Activated CD4-positive, CD25-positive, alpha-beta regulatory T cell treated with anti-CD3 and anti-CD28 coated beads, Interleukin-2, amount 50 U/mL, for 16 hours (primary cell): ENCODE data around the gene CNTNAP1.
"Not testable (repeated sequence)": the region's sequence is repeated elsewhere in the genome, so short reads cannot be mapped to it uniquely, and the experiment has no call there.

Experiments used
- DNase-seq: peaks from one replicate; pipeline ENCODE4 v3.0.0-alpha.2; 2020; ENCODE audit warnings: low read depth, low spot score

The CNTNAP1 gene

DNA sequence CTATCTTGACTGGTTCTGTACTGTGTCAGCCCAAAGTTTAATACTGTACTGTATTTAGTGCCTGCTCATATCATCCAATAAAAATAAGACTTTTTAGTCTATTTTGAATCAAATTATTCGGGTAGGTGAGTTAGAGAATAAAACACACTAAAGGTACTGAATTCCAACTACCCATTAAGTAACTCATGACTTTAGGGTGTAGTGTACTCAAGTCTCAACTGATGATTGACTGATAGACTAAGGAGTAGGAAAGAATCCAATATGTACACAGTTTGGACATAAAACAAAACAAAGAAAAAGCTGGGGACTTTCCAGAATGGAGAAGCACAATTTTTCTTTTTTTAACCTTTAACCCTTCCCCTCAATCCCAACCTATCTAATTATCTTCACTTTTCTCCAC, 58.4 kb downstream of the CNTNAP1 start:
- no peak for DNase-seq

- DNase-seq = not testable (repeated sequence)
These were observed 60.6 kb downstream of the CNTNAP1 start for GRCh38 chr17:42742916-42743315.

GRCh38 chr17:42743595-42744282, 61.4 kb downstream of the CNTNAP1 start:
- no peak for DNase-seq

DNA sequence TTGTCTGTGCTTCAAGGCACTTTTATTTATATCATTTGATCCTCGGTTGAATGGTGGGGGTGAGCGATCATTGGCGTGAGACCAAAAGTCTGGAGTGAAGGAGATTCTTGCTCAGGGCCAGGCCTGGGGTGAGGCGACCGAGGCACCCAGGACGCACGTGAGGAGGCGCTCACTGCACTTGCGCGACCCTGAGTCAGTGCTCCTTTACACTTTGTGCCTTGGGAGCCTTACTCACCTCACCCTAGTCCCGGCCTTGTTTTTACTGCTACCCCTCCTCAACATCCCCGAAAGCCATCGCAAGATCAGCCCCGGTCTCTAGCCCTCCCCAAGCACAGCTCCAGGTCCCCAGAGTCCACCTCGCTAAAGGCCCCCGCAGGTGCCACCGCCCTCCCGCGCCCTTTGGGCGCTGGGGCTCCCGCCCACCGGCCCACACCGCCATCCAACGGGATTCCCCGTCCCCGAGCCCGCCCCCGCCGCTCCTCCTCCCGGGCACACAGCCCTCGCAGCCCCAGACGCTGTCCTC, 62.0 kb downstream of the CNTNAP1 start:
- peak; percentile 36 for DNase-seq

DNA sequence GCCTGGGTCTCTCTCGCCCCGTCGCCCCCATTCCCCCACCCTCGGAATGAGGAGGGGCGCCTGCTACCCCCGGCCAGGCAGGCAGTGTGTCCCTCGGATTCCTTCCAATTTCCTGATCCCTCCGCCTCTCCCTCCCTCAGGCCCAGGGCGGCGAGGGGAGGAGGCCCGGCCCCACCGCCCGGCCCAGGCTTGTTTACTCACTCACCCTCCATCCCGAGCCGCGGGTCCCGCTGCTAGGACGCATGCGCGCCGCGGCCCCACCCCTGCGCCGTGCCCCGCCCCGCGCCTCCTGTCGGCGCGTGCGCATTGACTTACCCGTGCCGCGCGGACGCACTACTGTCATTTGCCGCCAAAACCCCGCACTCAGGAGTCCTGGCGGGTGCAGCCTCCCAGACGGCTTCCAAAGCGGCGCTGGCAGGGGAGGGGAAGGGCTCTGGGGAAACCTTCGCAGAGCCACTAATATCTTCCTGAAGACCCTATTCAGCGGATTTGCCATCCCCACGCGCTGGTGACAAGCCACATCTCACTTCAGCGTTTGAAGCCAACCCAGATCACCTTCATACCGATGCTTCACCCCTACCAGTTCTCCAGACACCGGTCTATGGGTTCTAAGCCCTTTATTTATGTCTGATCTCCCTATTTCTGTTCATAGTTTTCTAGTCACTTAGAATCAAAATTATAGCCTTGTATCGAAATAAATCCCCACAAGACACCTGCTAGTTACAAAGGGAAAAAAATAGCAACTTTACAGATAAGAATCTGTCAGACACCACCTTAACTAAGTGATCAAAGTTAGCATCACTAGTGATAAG, 62.7 kb downstream of the CNTNAP1 start, which contains the start of gene EZH1:
Gene EZH1, minus strand, starts transcription at position 235 of the 812 bp plus-strand sequence. CDS start 16,099 bp downstream, outside the sequence.
- DNase-seq = peak; percentile 87

DNA sequence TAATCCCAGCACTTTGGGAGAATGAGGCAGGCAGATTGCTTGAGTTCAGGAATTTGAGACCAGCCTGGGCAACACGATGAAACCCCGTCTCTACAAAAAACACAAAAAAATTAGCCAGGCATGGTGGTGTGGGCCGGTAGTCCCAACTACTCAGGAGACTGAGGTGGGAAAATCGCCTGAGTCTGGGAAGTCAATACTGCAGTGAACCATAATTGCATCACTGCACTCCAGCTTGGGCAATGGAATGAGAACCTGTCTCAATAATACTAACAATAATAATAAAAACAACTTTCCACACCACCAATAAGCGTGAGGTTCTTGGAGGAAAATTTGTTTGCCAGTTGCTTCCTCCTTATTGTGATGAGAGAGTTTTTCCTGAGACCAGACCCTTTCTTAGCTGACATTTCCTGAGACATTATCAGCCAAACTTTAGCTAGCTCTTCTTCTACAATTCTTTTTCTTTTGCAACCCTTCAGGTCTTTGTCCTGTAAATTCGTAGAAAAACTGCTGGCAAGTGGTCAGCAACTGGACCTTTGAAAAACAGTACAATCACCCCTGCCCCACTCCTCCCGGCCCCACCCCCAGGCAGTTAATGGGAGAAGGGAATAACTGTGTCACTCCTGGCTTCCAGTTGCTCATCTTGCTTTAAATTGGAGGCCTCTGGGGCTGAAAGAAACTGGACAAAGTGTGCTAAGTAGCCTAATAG, 66.0 kb downstream of the CNTNAP1 start:
- no peak for DNase-seq

DNA sequence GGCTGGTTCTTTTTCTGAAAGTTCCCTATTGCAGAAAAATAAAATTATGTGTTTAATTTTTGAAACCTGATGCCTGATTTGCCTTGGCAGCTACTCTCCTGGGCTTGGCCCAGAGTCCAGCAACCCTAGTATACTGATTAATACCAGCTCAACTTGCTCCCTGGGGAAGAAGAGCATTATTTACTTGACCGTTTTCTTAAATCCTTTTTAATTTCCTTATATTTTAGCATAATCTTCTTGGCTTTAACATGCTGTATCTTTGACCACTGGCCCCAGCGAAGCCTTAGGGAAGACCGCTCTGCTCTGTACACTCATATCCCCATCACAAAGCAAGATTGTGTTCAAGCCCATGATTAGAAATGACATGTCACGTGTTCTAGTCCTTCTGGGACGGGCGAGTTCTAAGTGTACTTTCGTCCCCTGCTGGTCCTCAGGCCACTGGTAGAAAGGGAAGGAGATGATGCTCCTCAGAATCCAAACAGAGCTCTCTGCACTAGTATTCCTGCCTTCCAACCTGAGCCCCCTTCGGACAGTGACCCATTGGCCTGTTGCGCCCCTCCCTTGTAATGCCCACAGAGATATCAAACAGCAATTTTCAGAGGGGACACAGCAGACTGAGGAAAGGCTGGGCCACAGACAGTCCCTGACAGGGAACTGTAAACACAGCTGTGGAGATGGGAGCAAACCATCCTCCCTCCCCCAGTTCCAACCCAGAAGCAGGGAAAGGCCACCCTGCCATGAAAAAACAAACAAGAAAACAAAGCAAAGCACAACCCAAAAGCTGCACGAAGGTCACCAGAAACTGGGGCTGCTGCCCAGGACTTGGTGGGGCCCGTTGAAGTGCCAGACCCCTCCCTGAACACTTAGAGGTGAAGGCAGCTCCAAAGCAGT, 66.8 kb downstream of the CNTNAP1 start:
- DNase-seq = no peak
